GM12878 (cell line): ENCODE data around the gene ASPHD1. TPM values are rescaled to one million over a fixed set of nuclear protein-coding genes. Genes with fewer than 3 reads are reported as not detected.
"Not testable (repeated sequence)": the region's sequence is repeated elsewhere in the genome, so short reads cannot be mapped to it uniquely, and the experiment has no call there.

Experiments
- ATAC-seq: fragments of 200-7000 bp; cut with Tn5 transposase; 3 replicates; pipeline ENCODE4 v1.9.1; 2020; ENCODE audit warnings: mild to moderate bottlenecking, moderate library complexity
- BruUV-seq: library from RNA; stranded (reverse); fragments of 400-500 nt; replicated peaks from 2 replicates; lab custom pipeline; 2021; lab: Mats Ljungman, UMichigan
- CTCF ChIA-PET: fragments of 300-600 bp; sonication (Branson Sonifier 250); formaldehyde crosslinking; extraction: SDS; loops from one replicate; lab custom pipeline; 2021; ENCODE audit warnings: inconsistent platforms; lab: Yijun Ruan, JAX
- POLR2A ChIA-PET: fragments of 350-600 bp; formaldehyde crosslinking; extraction: SDS; loops from one replicate; lab custom pipeline; 2021; ENCODE audit warnings: inconsistent platforms; lab: Charles Lee
- RAD21 ChIA-PET: fragments of 300-600 bp; sonication (Branson Sonifier 250); formaldehyde crosslinking; loops from one replicate; lab custom pipeline; 2023; ENCODE audit warnings: antibody characterized with exemption; ENCODE audit not compliant: unreplicated experiment; lab: Charles Lee
- SMC1A ChIA-PET: fragments of 300-600 bp; sonication (Branson Sonifier 250); formaldehyde crosslinking; loops from one replicate; lab custom pipeline; 2023; ENCODE audit not compliant: unreplicated experiment, uncharacterized antibody; lab: Charles Lee
- DNase-seq: peaks from one replicate; pipeline ENCODE4 v3.0.0-alpha.2; 2011; ENCODE audit warnings: low read depth, low spot score
- FAIRE-seq: peaks from 3 replicates; lab custom pipeline; 2011; peaks lifted over from hg19 to GRCh38; lab: Jason Lieb, UNC
- H2AFZ ChIP-seq: 2 replicates; pipeline ENCODE4 v1.6.0; 2011; ENCODE audit warnings: low read depth, low read length, control low read depth; ENCODE audit not compliant: control insufficient read depth
- H3K27ac ChIP-seq: 2 replicates; pipeline ENCODE4 v1.5.1; 2011; ENCODE audit warnings: control low read depth; ENCODE audit not compliant: control insufficient read depth, insufficient read depth
- H3K27me3 ChIP-seq, 2 experiments: replicated peaks in 1 of 2; 2 replicates each; pipeline versions ENCODE4 v1.6.0 to v1.6.1; 2011; ENCODE audit warnings: low read length in 1 of 2; ENCODE audit not compliant: control insufficient read depth in 2 of 2, insufficient read depth in 2 of 2
- H3K36me3 ChIP-seq, 2 experiments: 2 replicates each; pipeline ENCODE4 v1.5.1; 2011; ENCODE audit warnings: low read length in 1 of 2; ENCODE audit not compliant: control insufficient read depth in 2 of 2, insufficient read depth in 2 of 2
- H3K4me1 ChIP-seq: 2 replicates; pipeline ENCODE4 v1.6.1; 2011; ENCODE audit warnings: mild to moderate bottlenecking, low read length, moderate library complexity, mixed read lengths; ENCODE audit not compliant: control insufficient read depth, insufficient read depth
- H3K4me2 ChIP-seq: 2 replicates; pipeline ENCODE4 v1.6.0; 2011; ENCODE audit warnings: control low read depth; ENCODE audit not compliant: control insufficient read depth, insufficient read depth
- H3K4me3 ChIP-seq: fragments of 200-600 bp; sonication (generic); 2 replicates; pipeline ENCODE4 v1.5.1; 2016
- H3K79me2 ChIP-seq: 2 replicates; pipeline ENCODE4 v1.6.0; 2011; ENCODE audit warnings: low read length; ENCODE audit not compliant: control insufficient read depth, insufficient read depth
- H3K9ac ChIP-seq: 2 replicates; pipeline ENCODE4 v1.8.0; 2011; ENCODE audit warnings: low read length, control low read depth, mixed read lengths; ENCODE audit not compliant: control insufficient read depth, insufficient read depth
- H3K9me3 ChIP-seq: replicated peaks from 3 replicates; pipeline ENCODE4 v1.5.1; 2011; ENCODE audit warnings: mild to moderate bottlenecking, low read length; ENCODE audit not compliant: control insufficient read depth, insufficient read depth
- H4K20me1 ChIP-seq: 2 replicates; pipeline ENCODE4 v1.6.0; 2011; ENCODE audit not compliant: control insufficient read depth, insufficient read depth
- FOXM1 ChIP-seq: IDR thresholded peaks from 2 replicates; pipeline ENCODE4 v1.6.1; 2012; ENCODE audit warnings: low read depth, mild to moderate bottlenecking, inconsistent platforms, low read length, moderate library complexity
- HCFC1 ChIP-seq: fragments of 150-350 bp; IDR thresholded peaks from 2 replicates; pipeline ENCODE4 v1.6.1; 2014; ENCODE audit warnings: low read length
- LARP7 ChIP-seq: fragments of 450-650 bp; IDR thresholded peaks from 2 replicates; pipeline ENCODE4 v1.6.1; 2017; ENCODE audit warnings: mild to moderate bottlenecking
- RBBP5 ChIP-seq: fragments of 200-600 bp; sonication (generic); conservative IDR thresholded peaks from 2 replicates; pipeline ENCODE4 v1.6.1; 2016
- TARDBP ChIP-seq: IDR thresholded peaks from 2 replicates; pipeline ENCODE4 v1.6.1; 2016; ENCODE audit warnings: borderline replicate concordance
- WGBS: methylation state at CpG from one replicate; pipeline ENCODE4 v1.1.6; 2016; ENCODE audit warnings: low lambda C conversion rate; ENCODE audit not compliant: insufficient replicate concordance, insufficient coverage; ENCODE audit errors: missing lambda C conversion rate; 5-methylcytosine and 5-hydroxymethylcytosine counted together
- in situ Hi-C: fragments of 300-500 bp; cut with MboI; formaldehyde crosslinking; loops from 9 replicates; pipeline ENCODE4 v1.14.3; 2018; ENCODE audit warnings: mixed read lengths
- intact Hi-C: fragments of 100-400 bp; cut with micrococcal nuclease; formaldehyde crosslinking; loops from one replicate; pipeline ENCODE4 v1.14.2; 2022; ENCODE audit not compliant: unreplicated experiment
- polyA plus RNA-seq, 11 experiments: library from polyadenylated mRNA; depleted of rRNA in 4 of 11; unstranded in 6 of 11; stranded (reverse) in 5 of 11; fragments of >200 nt; fragmentation: Nextera tagmentation in 4 of 11; fragmentation: Illumina TruSeq in 1 of 11; extraction: Ambion mirVana in 4 of 11; extraction: Trizol in 1 of 11; gene quantifications; 1 replicate in 1 of 11; 2 replicates in 10 of 11; pipeline versions ENCODE4 v1.2.1 to v1.2.3, GENCODE V29; 2011 to 2016; ENCODE audit warnings: inconsistent platforms in 2 of 11, missing spikeins in 2 of 11, low read depth in 1 of 11
- total RNA-seq, 4 experiments: library from RNA; depleted of rRNA in 3 of 4; stranded (reverse); fragments of >200 nt in 3 of 4; fragmentation: Illumina TruSeq in 1 of 4; extraction: Trizol in 1 of 4; gene quantifications; 2 replicates each; pipeline versions ENCODE4 v1.2.1 to v1.2.3, GENCODE V29; 2013 to 2021
- TF ChIP-seq, protein P1 (sequence below): IDR thresholded peaks from 2 replicates; pipeline ENCODE4 v1.6.1; 2011; ENCODE audit warnings: borderline replicate concordance, low read depth, mild to moderate bottlenecking, moderate library complexity, mixed read lengths, low read length; ENCODE audit not compliant: insufficient read depth; ENCODE audit errors: extremely low read length

The ASPHD1 gene
- total and polyA plus RNA-seq, 10 of the 15 experiments (the other 5 are each of a cell fraction or from before 2014, with no cell fraction given), result not detected

DNA sequence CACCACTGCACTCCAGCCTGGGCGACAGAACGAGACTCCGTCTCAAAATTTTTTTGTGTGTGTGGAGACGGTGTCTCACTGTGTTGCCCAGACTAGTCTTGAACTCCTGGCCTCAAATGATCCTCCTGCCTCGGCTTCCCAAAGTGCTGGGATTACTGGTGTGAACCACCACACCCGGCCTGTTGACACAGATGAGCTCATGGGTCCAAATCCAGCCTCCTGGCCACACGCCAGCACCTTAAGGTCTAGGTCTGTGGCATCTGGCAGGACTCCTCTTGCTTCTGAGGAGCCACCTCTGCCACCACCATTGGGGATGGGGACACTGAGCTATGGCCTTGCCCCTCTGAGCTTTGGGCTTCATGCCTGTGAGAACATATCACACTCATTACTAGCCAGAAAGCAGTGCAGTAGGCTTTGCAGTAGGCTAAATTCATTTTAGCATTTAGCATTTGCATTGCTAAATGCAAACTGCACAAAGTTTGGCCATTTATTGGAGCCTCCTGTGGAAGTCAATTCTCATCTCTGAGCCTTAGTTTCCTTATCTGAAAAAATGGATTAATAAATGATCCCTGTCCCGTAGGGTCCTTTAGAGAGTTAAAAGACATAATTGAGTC is 31.8 kb upstream of the ASPHD1 start (continued):
- no peak for TF ChIP-seq FOXM1

DNA sequence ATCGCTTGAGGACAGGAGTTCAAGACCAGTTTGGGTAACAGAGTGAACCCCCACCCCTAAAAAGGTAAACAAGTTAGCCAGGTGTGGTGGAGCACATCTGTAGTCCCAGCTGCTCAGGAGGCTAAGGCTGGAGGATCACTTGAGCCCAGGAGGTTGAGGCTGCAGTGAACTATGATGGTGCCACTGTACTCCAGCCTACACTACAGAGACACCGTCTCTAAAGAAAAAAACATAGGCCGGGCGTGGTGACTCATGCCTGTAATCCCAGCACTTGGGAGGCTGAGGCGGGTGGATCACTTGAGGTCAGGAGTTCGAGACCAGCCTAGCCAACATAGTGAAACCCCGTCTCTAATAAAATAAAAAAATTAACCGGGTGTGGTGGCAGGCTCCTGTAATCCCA is 31.2 kb upstream of the ASPHD1 start:
- POLR2A ChIA-PET, H4K20me1 ChIP-seq, in situ Hi-C loops, H3K27ac ChIP-seq, H3K4me2 ChIP-seq, H3K36me3 ChIP-seq, FAIRE-seq, H3K9ac ChIP-seq, H3K4me3 ChIP-seq, DNase-seq, SMC1A ChIA-PET, H3K4me1 ChIP-seq, H3K27me3 ChIP-seq, ATAC-seq, H3K9me3 ChIP-seq, RAD21 ChIA-PET, BruUV-seq, H3K79me2 ChIP-seq, H2AFZ ChIP-seq: not testable (repeated sequence)
- CTCF ChIA-PET, result interaction anchor here (0.9 to 1.4 kb wide), 2 partner anchors 21 to 164 kb away, joined by 4 to 5 read pairs; no protein-coding TSS in a partner anchor
- intact Hi-C loops, result loop anchor here (10.0 kb wide), 1 partner anchor 56 kb away; the partner anchor contains the start of gene KCTD13
- WGBS, result 48% methylated on average over 8 of the region's 8 CpGs

DNA sequence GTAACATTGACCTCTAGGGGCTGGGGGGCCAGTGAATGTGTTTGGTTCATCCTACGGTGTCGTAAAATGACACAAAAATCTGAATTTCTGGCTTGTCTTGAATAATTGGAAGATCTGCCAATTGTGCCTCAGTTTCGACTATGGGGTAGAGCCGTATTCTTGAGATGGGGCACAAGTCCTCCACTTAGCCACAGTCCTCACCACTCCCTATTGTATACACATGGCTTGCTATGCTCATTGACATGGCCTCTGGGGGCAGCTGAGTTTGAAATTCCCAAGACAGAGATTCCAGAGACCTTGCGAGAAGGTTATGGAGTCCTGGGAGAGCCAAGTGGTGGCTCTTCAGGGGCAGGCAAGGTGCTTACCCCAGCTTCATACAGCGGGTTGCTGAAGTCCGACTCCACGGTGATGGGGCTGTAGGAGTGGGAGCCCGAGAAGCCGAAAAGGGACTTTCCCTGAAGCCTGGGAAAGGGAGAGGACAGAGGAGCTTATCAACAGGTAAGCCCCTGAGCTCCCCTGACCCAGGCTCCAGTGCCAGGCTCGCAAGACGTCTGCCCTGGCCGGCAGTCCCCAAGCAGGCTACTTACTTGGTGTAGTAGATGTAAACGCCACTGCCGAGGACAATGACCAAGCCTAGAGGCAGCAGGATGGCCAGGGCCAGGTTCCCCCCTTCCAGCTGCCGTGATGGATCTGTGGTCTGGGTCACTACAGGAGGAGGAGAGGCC is 28.3 kb upstream of the ASPHD1 start:
- TF ChIP-seq TARDBP (no peak), LARP7 (no peak), HCFC1 (no peak), RBBP5 (no peak)
- TF ChIP-seq, protein P1, sequence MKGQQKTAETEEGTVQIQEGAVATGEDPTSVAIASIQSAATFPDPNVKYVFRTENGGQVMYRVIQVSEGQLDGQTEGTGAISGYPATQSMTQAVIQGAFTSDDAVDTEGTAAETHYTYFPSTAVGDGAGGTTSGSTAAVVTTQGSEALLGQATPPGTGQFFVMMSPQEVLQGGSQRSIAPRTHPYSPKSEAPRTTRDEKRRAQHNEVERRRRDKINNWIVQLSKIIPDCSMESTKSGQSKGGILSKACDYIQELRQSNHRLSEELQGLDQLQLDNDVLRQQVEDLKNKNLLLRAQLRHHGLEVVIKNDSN, result no peak
- ATAC-seq (no peak), DNase-seq (no peak), FAIRE-seq (no peak)
- Histone ChIP-seq H3K9me3 (no peaks in the 10 kb centered on the region), H3K9ac (no peak overlapping the region), H4K20me1 (no peaks in the 10 kb centered on the region), H3K36me3 (no peaks in the 10 kb centered on the region), H2AFZ (no peak overlapping the region), H3K27ac (no peak overlapping the region), H3K4me3 (no peak overlapping the region), H3K27me3 (peaks cover 2 to 4% of the 10 kb centered on the region in 2 experiments; a peak in 2 of 4 replicates), H3K79me2 (no peaks in the 10 kb centered on the region), H3K4me1 (no peaks in the 10 kb centered on the region), H3K4me2 (no peak overlapping the region)
- ChIA-PET CTCF (no interaction called here), POLR2A (no interaction called here), RAD21 (no interaction called here), SMC1A (no interaction called here)
- 55% methylated on average over 16 of the region's 16 CpGs for WGBS
- in situ Hi-C loops (no loop called here), intact Hi-C loops (no loop called here)
- no TSS peak for BruUV-seq
